WTC11 (cell line): ENCODE data around the gene PEX11B. TPM values are rescaled to one million over a fixed set of nuclear protein-coding genes. Genes with fewer than 3 reads are reported as not detected.

ENCODE experiments used
- ATAC-seq: fragments of 200-7000 bp; cut with Tn5 transposase; 2 replicates; pipeline ENCODE4 v1.10.0; 2021; ENCODE audit warnings: mild to moderate bottlenecking, moderate library complexity
- Bru-seq: library from RNA; stranded (reverse); fragments of 400-500 nt; gene quantifications from one replicate; lab custom pipeline; 2021; lab: Mats Ljungman, UMichigan
- CTCF ChIA-PET: fragments of 300-600 bp; sonication (Branson Sonifier 250); formaldehyde crosslinking; loops from one replicate; lab custom pipeline; 2021; ENCODE audit warnings: antibody characterized with exemption; lab: Charles Lee
- POLR2A ChIA-PET: fragments of 350-600 bp; sonication (Branson Sonifier 250); formaldehyde crosslinking; loops from one replicate; lab custom pipeline; 2021; ENCODE audit warnings: antibody characterized with exemption; lab: Charles Lee
- DNase-seq: peaks from one replicate; pipeline ENCODE4 v3.0.0; 2021; ENCODE audit warnings: low spot score
- H3K27ac Mint-ChIP-seq: 2 replicates; pipeline ENCODE4 v1.8.0; 2021; ENCODE audit warnings: mixed read lengths
- H3K27me3 Mint-ChIP-seq: 2 replicates; pipeline ENCODE4 v1.8.0; 2021; ENCODE audit warnings: low read depth, mild to moderate bottlenecking, moderate library complexity, mixed read lengths
- H3K36me3 Mint-ChIP-seq: 2 replicates; pipeline ENCODE4 v1.8.0; 2021; ENCODE audit warnings: mixed read lengths
- H3K4me1 Mint-ChIP-seq: 2 replicates; pipeline ENCODE4 v1.8.0; 2022; ENCODE audit warnings: mixed read lengths
- H3K4me3 Mint-ChIP-seq: 2 replicates; pipeline ENCODE4 v1.8.0; 2021; ENCODE audit warnings: mild to moderate bottlenecking, moderate library complexity, mixed read lengths
- H3K9me3 Mint-ChIP-seq: 2 replicates; pipeline ENCODE4 v1.8.0; 2021; ENCODE audit warnings: mixed read lengths
- ARID4B ChIP-seq: sonication (generic); formaldehyde crosslinking; IDR thresholded peaks from 2 replicates; pipeline ENCODE4 v1.8.0; 2023; ENCODE audit warnings: missing genetic modification reagents, mild to moderate bottlenecking, borderline replicate concordance
- FOXP1 ChIP-seq: sonication (generic); formaldehyde crosslinking; IDR thresholded peaks from 2 replicates; pipeline ENCODE4 v1.8.0; 2022; ENCODE audit warnings: missing genetic modification reagents, mild to moderate bottlenecking, moderate library complexity, borderline replicate concordance
- MAX ChIP-seq: sonication (generic); formaldehyde crosslinking; IDR thresholded peaks from 2 replicates; pipeline ENCODE4 v1.8.0; 2022; ENCODE audit warnings: mild to moderate bottlenecking, missing genetic modification reagents
- MYBL2 ChIP-seq: sonication (generic); formaldehyde crosslinking; IDR thresholded peaks from 2 replicates; pipeline ENCODE4 v1.8.1; 2023; ENCODE audit warnings: mild to moderate bottlenecking, moderate library complexity, missing genetic modification reagents
- NFE2L1 ChIP-seq: sonication (generic); formaldehyde crosslinking; IDR thresholded peaks from 2 replicates; pipeline ENCODE4 v1.8.1; 2023; ENCODE audit warnings: missing genetic modification reagents
- PRDM15 ChIP-seq: sonication (generic); formaldehyde crosslinking; IDR thresholded peaks from 2 replicates; pipeline ENCODE4 v1.8.0; 2022; ENCODE audit warnings: missing genetic modification reagents
- SP1 ChIP-seq: sonication (generic); formaldehyde crosslinking; conservative IDR thresholded peaks from 2 replicates; pipeline ENCODE4 v1.8.1; 2022; ENCODE audit warnings: missing genetic modification reagents
- ZBTB43 ChIP-seq: sonication (generic); formaldehyde crosslinking; IDR thresholded peaks from 2 replicates; pipeline ENCODE4 v1.8.1; 2023; ENCODE audit warnings: mild to moderate bottlenecking, missing genetic modification reagents
- ZMAT4 ChIP-seq: fragments of 250-450 bp; sonication (Bioruptor Pico); IDR thresholded peaks from 2 replicates; pipeline ENCODE4 v1.9.0; 2021; ENCODE audit warnings: mild to moderate bottlenecking
- long read RNA-seq, 3 experiments: library from RNA in 1 of 3; library from capped mRNA in 1 of 3; library from polyadenylated mRNA in 1 of 3; unstranded in 2 of 3; stranded (forward) in 1 of 3; transcript quantifications; one replicate each; pipeline ENCODE4 v2.0.0, GENCODE V29; 2021
- total RNA-seq: library from RNA; stranded (reverse); gene quantifications from 3 replicates; pipeline ENCODE4 v1.2.3, GENCODE V29; 2021

The PEX11B gene
- total RNA-seq (10.9 to 12.5 TPM (median 11.8 TPM) in 3 replicates), Bru-seq, nascent RNA (percentile 66 among the genes with signal in this experiment)
- long read RNA-seq, experiment 1, transcript PEX11B-201 (4 exons, 1,740 nt) = major isoform, 39 of 41 reads
- long read RNA-seq, experiment 1, partial matches to known transcripts = 1 of 41 reads
- long read RNA-seq, experiment 1, other reads (novel, unspliced or antisense) = 1 of 41 reads
- long read RNA-seq, experiment 2, transcript PEX11B-201 (4 exons, 1,740 nt) = major isoform, 9 of 11 reads
- long read RNA-seq, experiment 2, partial matches to known transcripts = 1 of 11 reads
- long read RNA-seq, experiment 2, other reads (novel, unspliced or antisense) = 1 of 11 reads
- long read RNA-seq, experiment 3, transcript PEX11B-201 (4 exons, 1,740 nt) = major isoform, 45 of 48 reads
- long read RNA-seq, experiment 3, partial matches to known transcripts = 0 of 48 reads
- long read RNA-seq, experiment 3, other reads (novel, unspliced or antisense) = 3 of 48 reads

- Mint-ChIP-seq H3K9me3 (no peaks in the 10 kb centered on the region), H3K27me3 (peaks cover 10% of the 10 kb centered on the region), H3K4me1 (peaks cover 19% of the 10 kb centered on the region), H3K4me3 (peak within 1 kb of the TSS; percentile 86), H3K27ac (peak within 1 kb of the TSS; percentile 78), H3K36me3 (peaks cover 5% of the 10 kb centered on the region; the same call in 1 of the 2 replicates)
- CTCF ChIA-PET = interaction anchor here (1.0 to 3.0 kb wide), 11 partner anchors 9 to 73 kb away, joined by 3 to 17 read pairs (median 4); partner anchors contain the start of genes ITGA10, LIX1L, NUDT17 and RBM8A
- peak; percentile 89 for ATAC-seq
- TF ChIP-seq ZBTB43 (CRISPR knock-in tag) = 0 out of 2 replicates have a peak, but pooled peaks have one; percentile 41
- 0 out of 2 replicates have a peak, but pooled peaks have one; percentile 10 for TF ChIP-seq MAX (CRISPR knock-in tag)
- no peak for TF ChIP-seq ZMAT4 (CRISPR knock-in tag)
- TF ChIP-seq FOXP1 (CRISPR knock-in tag) = 0 out of 2 replicates have a peak, but pooled peaks have one; percentile 65
- TF ChIP-seq ARID4B (CRISPR knock-in tag) = 0 out of 2 replicates have a peak, but pooled peaks have one; percentile 34
- no peak for TF ChIP-seq PRDM15 (CRISPR knock-in tag)
- peak; percentile 37; the same call in 1 of the 2 replicates for TF ChIP-seq NFE2L1 (CRISPR knock-in tag)
- TF ChIP-seq SP1 (CRISPR knock-in tag) = peak; percentile 77
- DNase-seq = peak; percentile 87
- POLR2A ChIA-PET = interaction anchor here (0.5 to 1.2 kb wide), 4 partner anchors 9 to 67 kb away, joined by 3 to 10 read pairs (median 4); partner anchors contain the start of gene RBM8A
Observed at GRCh38 chr1:145918144-145918991, at the start of gene PEX11B. Gene PEX11B, minus strand, starts transcription at chr1:145918717. Its CDS starts 29 bp downstream, at chr1:145918688.

GRCh38 chr1:145967288-145967687 lies 48.8 kb upstream of the PEX11B start:
- Mint-ChIP-seq H3K9me3 (peaks cover 12% of the 10 kb centered on the region), H3K36me3 (peaks cover 4% of the 10 kb centered on the region; the same call in 1 of the 2 replicates), H3K27ac (no peak overlapping the region), H3K27me3 (peaks cover 40% of the 10 kb centered on the region), H3K4me1 (peaks cover 21% of the 10 kb centered on the region), H3K4me3 (no peak overlapping the region)
- no peak for TF ChIP-seq MYBL2 (CRISPR knock-in tag)
- no peak for DNase-seq
- ATAC-seq = no peak
- ChIA-PET CTCF (interaction anchor here (1.0 to 5.2 kb wide), 2 partner anchors 11 to 49 kb away, joined by 3 to 51 read pairs; partner anchors contain the start of gene PEX11B), POLR2A (no interaction called here)
